Measurements from ENCODE around the gene FRK. TPM values are rescaled to one million over a fixed set of nuclear protein-coding genes. Genes with fewer than 3 reads are reported as not detected.
"Not testable (repeated sequence)": the region's sequence is repeated elsewhere in the genome, so short reads cannot be mapped to it uniquely, and the experiment has no call there.

FRK gene
- total RNA-seq, 2 donors from 2014 or later: 16.0 to 20.0 TPM

GRCh38 chr6:116096979-116097816 is 36.5 kb upstream of the FRK start:
- no peak overlapping the region for H3K4me3 ChIP-seq
- peaks cover 24 to 54% of the 10 kb centered on the region in 2 donors for H3K4me1 ChIP-seq (ENCODE audit: control insufficient read depth in 1 of 2, low read depth in 2 of 2)
- DNase-seq (ENCODE audit: low spot score): no peak
- ATAC-seq (ENCODE audit: insufficient number of reproducible peaks, low FRiP score, low read depth): no peak
- H3K27me3 ChIP-seq (replicated peaks; ENCODE audit: insufficient read depth): no peaks in the 10 kb centered on the region
- no peak overlapping the region for H3K27ac ChIP-seq
- no peaks in the 10 kb centered on the region for H3K36me3 ChIP-seq
- H3K9me3 ChIP-seq: peaks cover 4% of the 10 kb centered on the region
- TF ChIP-seq CTCF (IDR thresholded peaks at IDR 0.05): peak; percentile 59

- DNase-seq (ENCODE audit: low spot score); H3K4me3 ChIP-seq; H3K27me3 ChIP-seq (replicated peaks; ENCODE audit: insufficient read depth); ATAC-seq (ENCODE audit: insufficient number of reproducible peaks, low FRiP score, low read depth); H3K9me3 ChIP-seq; H3K36me3 ChIP-seq; H3K27ac ChIP-seq: not testable (repeated sequence)
- H3K4me1 ChIP-seq (ENCODE audit: control insufficient read depth in 1 of 2, low read depth in 2 of 2): peaks cover 18 to 46% of the 10 kb centered on the region in 2 donors
Observed at GRCh38 chr6:116096048-116096759, 35.5 kb upstream of the FRK start.

GRCh38 chr6:116094041-116094440 is 33.4 kb upstream of the FRK start:
- Histone ChIP-seq H3K27me3 (replicated peaks; ENCODE audit: insufficient read depth) (no peaks in the 10 kb centered on the region), H3K4me3 (no peak overlapping the region), H3K9me3 (peaks cover 4% of the 10 kb centered on the region), H3K4me1 (ENCODE audit: control insufficient read depth in 1 of 2, low read depth in 2 of 2) (peaks cover 11 to 39% of the 10 kb centered on the region in 2 donors), H3K36me3 (no peaks in the 10 kb centered on the region), H3K27ac (peak overlapping the region; percentile 83 to 85)
- ATAC-seq (ENCODE audit: insufficient number of reproducible peaks, low FRiP score, low read depth) (no peak), DNase-seq (ENCODE audit: low spot score) (no peak)
- no peak for TF ChIP-seq CTCF (IDR thresholded peaks at IDR 0.05)

GRCh38 chr6:116090251-116090650 is 29.6 kb upstream of the FRK start:
- Histone ChIP-seq H3K4me1 (ENCODE audit: control insufficient read depth in 1 of 2, low read depth in 2 of 2) (peaks cover 21 to 69% of the 10 kb centered on the region in 2 donors), H3K27ac (no peak overlapping the region), H3K27me3 (replicated peaks; ENCODE audit: insufficient read depth) (no peaks in the 10 kb centered on the region), H3K9me3 (no peaks in the 10 kb centered on the region), H3K36me3 (no peaks in the 10 kb centered on the region), H3K4me3 (no peak overlapping the region)
- ATAC-seq (ENCODE audit: insufficient number of reproducible peaks, low FRiP score, low read depth) (no peak), DNase-seq (ENCODE audit: low spot score) (no peak)
- TF ChIP-seq CTCF (IDR thresholded peaks at IDR 0.05): no peak

- H3K4me1 ChIP-seq (ENCODE audit: control insufficient read depth in 1 of 2, low read depth in 2 of 2): peaks cover 17 to 63% of the 10 kb centered on the region in 2 donors
- ATAC-seq (ENCODE audit: insufficient number of reproducible peaks, low FRiP score, low read depth): no peak
- no peak overlapping the region for H3K27ac ChIP-seq
- DNase-seq (ENCODE audit: low spot score): no peak
- H3K36me3 ChIP-seq: no peaks in the 10 kb centered on the region
- no peak for TF ChIP-seq CTCF (IDR thresholded peaks at IDR 0.05)
- no peaks in the 10 kb centered on the region for H3K9me3 ChIP-seq
- no peak overlapping the region for H3K4me3 ChIP-seq
- H3K27me3 ChIP-seq (replicated peaks; ENCODE audit: insufficient read depth): no peaks in the 10 kb centered on the region
Observed at GRCh38 chr6:116088946-116089345, 28.3 kb upstream of the FRK start.
